Progenitor cell of endocrine pancreas (in vitro differentiated cells): ENCODE data around the gene MARVELD2. TPM values are rescaled to one million over a fixed set of nuclear protein-coding genes. Genes with fewer than 3 reads are reported as not detected.
"Not testable (repeated sequence)": the region's sequence is repeated elsewhere in the genome, so short reads cannot be mapped to it uniquely, and the experiment has no call there.

Source experiments
- DNase-seq: peaks from one replicate; pipeline ENCODE4 v3.0.0; 2021; ENCODE audit warnings: low spot score; ENCODE audit not compliant: unreplicated experiment
- H3K27ac Mint-ChIP-seq: 2 replicates; pipeline ENCODE4 v1.8.0; 2021; ENCODE audit warnings: mild to moderate bottlenecking, moderate library complexity, mixed read lengths
- H3K27me3 Mint-ChIP-seq: 2 replicates; pipeline ENCODE4 v1.8.0; 2021; ENCODE audit warnings: mixed read lengths
- H3K36me3 Mint-ChIP-seq: 2 replicates; pipeline ENCODE4 v1.8.0; 2022; ENCODE audit warnings: mixed read lengths; ENCODE audit not compliant: insufficient read depth
- H3K4me1 Mint-ChIP-seq: 2 replicates; pipeline ENCODE4 v1.8.0; 2021; ENCODE audit warnings: low read depth, mixed read lengths
- H3K4me3 Mint-ChIP-seq: 2 replicates; pipeline ENCODE4 v1.8.0; 2021; ENCODE audit warnings: low read depth, mild to moderate bottlenecking, moderate library complexity, mixed read lengths
- H3K9me3 Mint-ChIP-seq: 2 replicates; pipeline ENCODE4 v1.8.0; 2021; ENCODE audit warnings: low read depth, mixed read lengths
- CTCF ChIP-seq: fragments of 200-600 bp; sonication (generic); IDR thresholded peaks from one replicate; pipeline ENCODE4 v1.5.0; 2021; ENCODE audit warnings: antibody characterized with exemption, mild to moderate bottlenecking; ENCODE audit not compliant: unreplicated experiment
- total RNA-seq: library from RNA; stranded (reverse); gene quantifications from 2 replicates; pipeline ENCODE4 v1.2.1, GENCODE V29; 2021

The MARVELD2 gene
- total RNA-seq, 1 donor from 2014 or later, result 71.6 TPM

GRCh38 chr5:69477170-69477569, 62.3 kb downstream of the MARVELD2 start:
- DNase-seq, result no peak
- H3K27ac Mint-ChIP-seq, result no peak overlapping the region
- H3K9me3 Mint-ChIP-seq, result no peaks in the 10 kb centered on the region
- peaks cover 4% of the 10 kb centered on the region for H3K4me1 Mint-ChIP-seq
- H3K27me3 Mint-ChIP-seq, result no peaks in the 10 kb centered on the region
- TF ChIP-seq CTCF, result no peak
- no peak overlapping the region for H3K4me3 Mint-ChIP-seq
- H3K36me3 Mint-ChIP-seq, result no peaks in the 10 kb centered on the region

GRCh38 chr5:69478296-69478695, 63.4 kb downstream of the MARVELD2 start:
- not testable (repeated sequence) for H3K27me3 Mint-ChIP-seq, H3K36me3 Mint-ChIP-seq, H3K27ac Mint-ChIP-seq, H3K4me3 Mint-ChIP-seq, H3K9me3 Mint-ChIP-seq, DNase-seq, H3K4me1 Mint-ChIP-seq

GRCh38 chr5:69484891-69485290, 70.0 kb downstream of the MARVELD2 start:
- H3K9me3 Mint-ChIP-seq, result no peaks in the 10 kb centered on the region
- no peaks in the 10 kb centered on the region for H3K27me3 Mint-ChIP-seq
- H3K36me3 Mint-ChIP-seq, result no peaks in the 10 kb centered on the region

GRCh38 chr5:69485471-69485870, 70.6 kb downstream of the MARVELD2 start:
- Mint-ChIP-seq H3K27me3 (no peaks in the 10 kb centered on the region), H3K27ac (peak overlapping the region; percentile 53), H3K36me3 (no peaks in the 10 kb centered on the region), H3K9me3 (no peaks in the 10 kb centered on the region), H3K4me1 (peaks cover 24% of the 10 kb centered on the region), H3K4me3 (no peak overlapping the region)
- DNase-seq, result no peak
- no peak for TF ChIP-seq CTCF

More at GRCh38 chr5:69484891-69485290, 70.0 kb downstream of the MARVELD2 start:
- no peak overlapping the region for H3K4me3 Mint-ChIP-seq
- DNase-seq, result no peak
- no peak overlapping the region for H3K27ac Mint-ChIP-seq
- no peak for TF ChIP-seq CTCF
- H3K4me1 Mint-ChIP-seq, result peaks cover 22% of the 10 kb centered on the region

- TF ChIP-seq CTCF, result no peak
- DNase-seq, result no peak
- H3K27ac Mint-ChIP-seq, result peak overlapping the region; percentile 69
- no peaks in the 10 kb centered on the region for H3K36me3 Mint-ChIP-seq
- H3K9me3 Mint-ChIP-seq, result no peaks in the 10 kb centered on the region
- no peak overlapping the region for H3K4me3 Mint-ChIP-seq
- peaks cover 39% of the 10 kb centered on the region for H3K4me1 Mint-ChIP-seq
- no peaks in the 10 kb centered on the region for H3K27me3 Mint-ChIP-seq
Observed at GRCh38 chr5:69489246-69489645, 74.3 kb downstream of the MARVELD2 start.

- H3K4me3 Mint-ChIP-seq, result peak overlapping the region; percentile 91
- peaks cover 51% of the 10 kb centered on the region for H3K4me1 Mint-ChIP-seq
- H3K9me3 Mint-ChIP-seq, result no peaks in the 10 kb centered on the region
- no peaks in the 10 kb centered on the region for H3K27me3 Mint-ChIP-seq
- no peak for DNase-seq
- H3K27ac Mint-ChIP-seq, result peak overlapping the region; percentile 3
- H3K36me3 Mint-ChIP-seq, result no peaks in the 10 kb centered on the region
- TF ChIP-seq CTCF, result no peak
Observed at GRCh38 chr5:69491027-69491426, 76.1 kb downstream of the MARVELD2 start.
